ENCODE data around the gene PLEKHA8. TPM values are rescaled to one million over a fixed set of nuclear protein-coding genes. Genes with fewer than 3 reads are reported as not detected.

The PLEKHA8 gene
- total RNA-seq, 6 experiments from 2014 or later, result 2.7 to 8.1 (median 4.4) TPM

DNA sequence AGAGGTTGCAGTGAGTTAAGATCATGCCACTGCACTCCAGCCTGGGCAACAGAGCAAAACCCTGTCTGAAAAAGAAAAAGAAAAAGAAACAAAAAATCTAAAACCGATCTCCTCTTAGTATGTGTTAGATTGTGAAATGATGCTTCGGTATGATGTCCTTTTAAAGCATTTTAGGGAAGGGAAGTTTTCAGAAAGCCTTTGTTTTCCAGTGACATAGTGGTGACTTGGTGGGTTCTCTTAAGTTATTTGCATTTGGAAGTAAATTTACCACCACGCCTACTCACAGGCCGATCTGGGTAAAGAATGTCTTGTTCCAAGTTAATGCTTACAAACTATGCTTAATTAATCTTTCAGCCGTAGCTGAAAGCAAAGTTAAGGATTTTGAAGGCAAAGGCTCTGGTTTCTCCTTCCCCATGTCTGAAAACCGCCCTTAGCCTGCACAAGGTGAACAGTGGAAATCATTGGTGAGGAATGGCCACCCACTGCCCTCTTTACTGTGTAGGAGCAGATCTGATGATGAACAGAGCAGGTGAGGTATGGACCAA lies 117.3 kb downstream of the PLEKHA8 start:
- no peak overlapping the region for H3K27ac ChIP-seq
- H3K4me1 ChIP-seq, result no peaks in the 10 kb centered on the region
- TF ChIP-seq, protein P1, sequence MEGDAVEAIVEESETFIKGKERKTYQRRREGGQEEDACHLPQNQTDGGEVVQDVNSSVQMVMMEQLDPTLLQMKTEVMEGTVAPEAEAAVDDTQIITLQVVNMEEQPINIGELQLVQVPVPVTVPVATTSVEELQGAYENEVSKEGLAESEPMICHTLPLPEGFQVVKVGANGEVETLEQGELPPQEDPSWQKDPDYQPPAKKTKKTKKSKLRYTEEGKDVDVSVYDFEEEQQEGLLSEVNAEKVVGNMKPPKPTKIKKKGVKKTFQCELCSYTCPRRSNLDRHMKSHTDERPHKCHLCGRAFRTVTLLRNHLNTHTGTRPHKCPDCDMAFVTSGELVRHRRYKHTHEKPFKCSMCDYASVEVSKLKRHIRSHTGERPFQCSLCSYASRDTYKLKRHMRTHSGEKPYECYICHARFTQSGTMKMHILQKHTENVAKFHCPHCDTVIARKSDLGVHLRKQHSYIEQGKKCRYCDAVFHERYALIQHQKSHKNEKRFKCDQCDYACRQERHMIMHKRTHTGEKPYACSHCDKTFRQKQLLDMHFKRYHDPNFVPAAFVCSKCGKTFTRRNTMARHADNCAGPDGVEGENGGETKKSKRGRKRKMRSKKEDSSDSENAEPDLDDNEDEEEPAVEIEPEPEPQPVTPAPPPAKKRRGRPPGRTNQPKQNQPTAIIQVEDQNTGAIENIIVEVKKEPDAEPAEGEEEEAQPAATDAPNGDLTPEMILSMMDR (IDR thresholded peaks at IDR 0.05), result no peak
- no peak for TF ChIP-seq POLR2A (IDR thresholded peaks at IDR 0.05)
- intact Hi-C loops (cut with DNase I), result no loop called here
- H3K4me3 ChIP-seq, result no peak overlapping the region
- H3K9me3 ChIP-seq, result no peaks in the 10 kb centered on the region
- ATAC-seq (no peak), DNase-seq (no peak)
- H3K36me3 ChIP-seq, result no peaks in the 10 kb centered on the region
- 83% methylated on average over 6 of the region's 6 CpGs for WGBS (ENCODE audit: insufficient coverage, low coverage, low lambda C conversion rate, missing lambda C conversion rate)
- H3K27me3 ChIP-seq, result no peaks in the 10 kb centered on the region

DNA sequence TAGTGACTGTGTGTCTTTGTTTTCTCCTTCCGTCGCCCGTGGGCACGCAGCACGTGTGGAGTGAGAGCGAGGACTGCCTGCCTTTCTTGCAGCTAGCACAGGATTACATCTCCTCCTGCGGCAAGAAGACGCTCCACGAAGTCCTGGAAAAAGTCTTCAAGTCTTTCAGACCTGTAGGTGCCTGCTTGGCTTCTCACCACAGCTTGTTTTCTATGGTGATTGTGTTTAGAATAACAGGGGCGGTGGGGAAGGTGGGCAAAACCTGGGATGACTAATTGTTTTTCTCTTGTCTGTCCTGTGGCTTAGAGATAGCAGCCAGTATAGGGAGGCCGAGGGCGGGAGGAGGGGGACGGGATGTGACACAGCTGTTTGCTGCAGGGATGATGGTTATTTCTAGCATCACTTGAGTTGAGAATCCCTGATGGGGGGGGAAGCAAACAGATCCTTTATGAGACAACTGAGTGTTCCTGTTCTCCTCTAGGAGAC lies 118.0 kb downstream of the PLEKHA8 start:
- Histone ChIP-seq H3K9me3 (no peaks in the 10 kb centered on the region), H3K36me3 (no peaks in the 10 kb centered on the region), H3K27ac (no peak overlapping the region), H3K27me3 (no peaks in the 10 kb centered on the region), H3K4me1 (no peaks in the 10 kb centered on the region), H3K4me3 (no peak overlapping the region)
- no peak for ATAC-seq
- no peak for DNase-seq
- WGBS (ENCODE audit: insufficient coverage, low coverage, low lambda C conversion rate, missing lambda C conversion rate), result 85% methylated on average over 12 of the region's 13 CpGs
- TF ChIP-seq POLR2A (IDR thresholded peaks at IDR 0.05), result no peak
- TF ChIP-seq, protein P1 (IDR thresholded peaks at IDR 0.05), result no peak
- intact Hi-C loops (cut with DNase I), result no loop called here

DNA sequence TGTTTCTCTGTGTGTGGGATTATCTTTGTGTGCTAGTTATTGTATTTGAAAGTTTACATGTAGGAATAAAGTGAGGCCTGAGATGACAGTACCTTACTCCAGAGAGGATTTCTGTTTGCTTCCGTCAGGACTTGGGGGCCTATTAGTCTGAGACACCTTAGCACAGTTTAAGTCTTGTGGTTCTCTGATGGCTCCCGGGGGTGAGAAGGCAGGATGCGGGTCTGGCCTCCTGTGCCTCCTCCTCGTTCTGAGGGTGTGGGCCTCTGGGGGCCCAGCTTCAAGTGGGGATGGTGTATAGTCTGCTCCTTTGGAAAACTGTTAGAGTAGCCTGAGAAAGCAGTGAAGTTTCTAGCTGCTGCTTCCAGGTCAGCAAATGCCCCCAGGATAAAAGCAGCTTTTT lies 119.0 kb downstream of the PLEKHA8 start:
- Histone ChIP-seq H3K4me3 (no peak overlapping the region), H3K27me3 (no peaks in the 10 kb centered on the region), H3K4me1 (no peaks in the 10 kb centered on the region), H3K36me3 (no peaks in the 10 kb centered on the region), H3K27ac (no peak overlapping the region), H3K9me3 (no peaks in the 10 kb centered on the region)
- ATAC-seq, result no peak
- no peak for TF ChIP-seq POLR2A (IDR thresholded peaks at IDR 0.05)
- TF ChIP-seq, protein P1 (IDR thresholded peaks at IDR 0.05), result no peak
- intact Hi-C loops (cut with DNase I), result no loop called here
- 95% methylated on average over 3 of the region's 4 CpGs for WGBS (ENCODE audit: insufficient coverage, low coverage, low lambda C conversion rate, missing lambda C conversion rate)
- no peak for DNase-seq

DNA sequence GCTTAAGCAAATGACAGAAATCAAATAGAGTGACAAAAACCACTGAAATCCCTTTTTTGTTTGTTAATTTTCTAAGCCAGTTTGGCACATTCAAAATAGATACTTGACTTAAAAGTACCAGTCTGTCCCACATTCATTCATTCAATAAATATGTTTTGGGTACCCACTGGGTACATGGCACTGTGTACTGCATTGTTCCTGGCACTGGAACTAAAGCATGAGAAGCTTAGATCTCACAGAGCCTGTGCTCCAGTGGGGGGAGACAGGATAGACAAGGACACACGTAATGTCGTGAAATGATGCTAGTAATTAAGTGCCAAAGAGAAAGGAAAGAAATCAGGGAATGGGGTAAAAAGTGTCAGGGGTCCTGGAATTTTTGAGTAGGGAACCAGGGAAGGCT lies 119.6 kb downstream of the PLEKHA8 start:
- Histone ChIP-seq H3K27ac (no peak overlapping the region), H3K27me3 (no peaks in the 10 kb centered on the region), H3K9me3 (no peaks in the 10 kb centered on the region), H3K4me3 (no peak overlapping the region), H3K4me1 (no peaks in the 10 kb centered on the region), H3K36me3 (no peaks in the 10 kb centered on the region)
- ATAC-seq (no peak), DNase-seq (no peak)
- intact Hi-C loops (cut with DNase I), result no loop called here
- 100% methylated on average over 2 of the region's 2 CpGs for WGBS (ENCODE audit: insufficient coverage, low coverage, low lambda C conversion rate, missing lambda C conversion rate)
- TF ChIP-seq, protein P1 (IDR thresholded peaks at IDR 0.05), result no peak
- TF ChIP-seq POLR2A (IDR thresholded peaks at IDR 0.05), result no peak

DNA sequence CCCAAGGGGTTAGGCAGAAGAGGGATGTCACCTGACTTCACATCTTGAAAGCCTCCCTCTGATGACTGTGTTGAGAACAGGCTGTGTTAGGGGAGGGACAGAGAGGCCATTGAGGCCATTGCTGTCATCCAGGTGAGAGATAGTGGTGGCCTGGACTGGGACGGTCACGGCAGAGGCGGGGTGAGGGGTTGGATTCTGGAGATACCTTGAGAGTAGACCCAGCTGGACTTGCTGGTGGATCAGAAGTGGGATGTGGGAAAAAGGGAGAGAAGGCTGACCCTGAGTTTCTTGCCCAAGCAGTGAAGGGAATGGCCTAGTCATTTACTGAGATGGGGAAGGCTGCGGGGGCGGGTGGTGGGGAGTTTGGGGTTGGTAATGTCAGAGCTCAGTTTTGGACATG lies 120.2 kb downstream of the PLEKHA8 start:
- TF ChIP-seq, protein P1 (IDR thresholded peaks at IDR 0.05), result no peak
- TF ChIP-seq POLR2A (IDR thresholded peaks at IDR 0.05), result no peak
- DNase-seq (no peak), ATAC-seq (no peak)
- Histone ChIP-seq H3K36me3 (no peaks in the 10 kb centered on the region), H3K27me3 (no peaks in the 10 kb centered on the region), H3K4me3 (no peak overlapping the region), H3K9me3 (no peaks in the 10 kb centered on the region), H3K27ac (no peak overlapping the region), H3K4me1 (no peaks in the 10 kb centered on the region)
- intact Hi-C loops (cut with DNase I), result no loop called here
- WGBS (ENCODE audit: insufficient coverage, low coverage, low lambda C conversion rate, missing lambda C conversion rate), result 96% methylated on average over 5 of the region's 5 CpGs

Measured in right lobe of liver (tissue), 6 donors.